Osteoblast (primary cell): ENCODE data around the gene GAPDHS. TPM values are rescaled to one million over a fixed set of nuclear protein-coding genes. Genes with fewer than 3 reads are reported as not detected.

Experiments
- DNase-seq: peaks from one replicate; pipeline ENCODE4 v3.0.0; 2011; ENCODE audit warnings: low spot score, mixed read lengths; ENCODE audit not compliant: insufficient read length; ENCODE audit errors: missing footprints
- H2AFZ ChIP-seq: 2 replicates; pipeline ENCODE4 v1.6.0; 2011; ENCODE audit warnings: mild to moderate bottlenecking, low read length
- H3K27ac ChIP-seq: 2 replicates; pipeline ENCODE4 v1.5.1; 2011; ENCODE audit warnings: mild to moderate bottlenecking, low read depth, low read length, moderate library complexity
- H3K27me3 ChIP-seq: 2 replicates; pipeline ENCODE4 v1.6.0; 2012; ENCODE audit warnings: mild to moderate bottlenecking, control low read depth, inconsistent platforms, low read length, moderate library complexity; ENCODE audit not compliant: insufficient read depth
- H3K36me3 ChIP-seq: 2 replicates; pipeline ENCODE4 v1.5.1; 2011; ENCODE audit warnings: mild to moderate bottlenecking, low read length, control low read depth, moderate library complexity; ENCODE audit not compliant: insufficient read depth
- H3K4me1 ChIP-seq: 2 replicates; pipeline ENCODE4 v1.5.1; 2011; ENCODE audit warnings: mild to moderate bottlenecking, low read length, control low read depth, moderate library complexity; ENCODE audit not compliant: insufficient read depth
- H3K4me2 ChIP-seq: 2 replicates; pipeline ENCODE4 v1.6.0; 2011; ENCODE audit warnings: mild to moderate bottlenecking, low read length; ENCODE audit not compliant: insufficient read depth
- H3K4me3 ChIP-seq: fragments of 200-600 bp; sonication (generic); 3 replicates; pipeline ENCODE4 v1.5.1; 2012; ENCODE audit warnings: mild to moderate bottlenecking, low read length, inconsistent platforms; ENCODE audit not compliant: insufficient read depth
- H3K79me2 ChIP-seq: 2 replicates; pipeline ENCODE4 v1.6.0; 2012; ENCODE audit warnings: mild to moderate bottlenecking, low read length, control low read depth, inconsistent platforms; ENCODE audit not compliant: insufficient read depth
- H3K9me3 ChIP-seq: 2 replicates; pipeline ENCODE4 v1.5.1; 2011; ENCODE audit warnings: low read depth, low read length, control low read depth
- H4K20me1 ChIP-seq: 2 replicates; pipeline ENCODE4 v1.6.0; 2012; ENCODE audit warnings: mild to moderate bottlenecking, low read length, control low read depth; ENCODE audit not compliant: insufficient read depth
- CTCF ChIP-seq: IDR thresholded peaks from 2 replicates; pipeline ENCODE4 v1.5.1; 2011; ENCODE audit warnings: mild to moderate bottlenecking, low read depth, low read length, moderate library complexity; ENCODE audit errors: extremely low read depth
- total RNA-seq: library from RNA; depleted of rRNA; stranded (reverse); fragments of >200 nt; gene quantifications from 2 replicates; pipeline ENCODE4 v1.2.3, GENCODE V29; 2012

Gene GAPDHS
- total RNA-seq, 1 donor: not detected

- H3K79me2 ChIP-seq: no peaks in the 10 kb centered on the region
- H3K27me3 ChIP-seq: peaks cover 10% of the 10 kb centered on the region
- H3K4me1 ChIP-seq: peaks cover 13% of the 10 kb centered on the region
- no peak overlapping the region for H2AFZ ChIP-seq
- no peaks in the 10 kb centered on the region for H3K36me3 ChIP-seq
- H3K27ac ChIP-seq: no peak overlapping the region
- no peak for TF ChIP-seq CTCF
- H3K9me3 ChIP-seq: no peaks in the 10 kb centered on the region
- H3K4me2 ChIP-seq: no peak overlapping the region
- peak; percentile 39 for DNase-seq
- H4K20me1 ChIP-seq: no peaks in the 10 kb centered on the region
- no peak overlapping the region for H3K4me3 ChIP-seq
These were observed 2.0 kb upstream of the GAPDHS start for GRCh38 chr19:35531291-35531690.

GRCh38 chr19:35533822-35534392 is 651 bp downstream of the GAPDHS start:
- Histone ChIP-seq H3K4me2 (peak overlapping the region; percentile 60), H2AFZ (peak overlapping the region; percentile 47)

GRCh38 chr19:35534803-35535480 is 1.7 kb downstream of the GAPDHS start:
- no peak for TF ChIP-seq CTCF
- no peak overlapping the region for H3K27ac ChIP-seq
- H2AFZ ChIP-seq: no peak overlapping the region
- peak; percentile 74 for DNase-seq
- no peak overlapping the region for H3K4me3 ChIP-seq
- H3K4me2 ChIP-seq: no peak overlapping the region
- no peaks in the 10 kb centered on the region for H4K20me1 ChIP-seq
- H3K36me3 ChIP-seq: no peaks in the 10 kb centered on the region
- peaks cover 4% of the 10 kb centered on the region for H3K4me1 ChIP-seq
- no peaks in the 10 kb centered on the region for H3K9me3 ChIP-seq
- no peaks in the 10 kb centered on the region for H3K79me2 ChIP-seq
- peaks cover 10% of the 10 kb centered on the region for H3K27me3 ChIP-seq

More at GRCh38 chr19:35533822-35534392, 651 bp downstream of the GAPDHS start:
- no peaks in the 10 kb centered on the region for H3K36me3 ChIP-seq
- peaks cover 10% of the 10 kb centered on the region for H3K27me3 ChIP-seq
- TF ChIP-seq CTCF: no peak
- H3K4me3 ChIP-seq: peak overlapping the region; percentile 39
- H3K9me3 ChIP-seq: no peaks in the 10 kb centered on the region
- H3K27ac ChIP-seq: no peak overlapping the region
- H3K79me2 ChIP-seq: no peaks in the 10 kb centered on the region
- DNase-seq: peak; percentile 77
- H4K20me1 ChIP-seq: no peaks in the 10 kb centered on the region
- H3K4me1 ChIP-seq: peaks cover 4% of the 10 kb centered on the region

- TF ChIP-seq CTCF: no peak
- Histone ChIP-seq H3K9me3 (no peaks in the 10 kb centered on the region), H2AFZ (no peak overlapping the region), H3K27me3 (peaks cover 2% of the 10 kb centered on the region), H3K4me3 (no peak overlapping the region), H3K4me1 (peaks cover under 1% of the 10 kb centered on the region), H4K20me1 (no peaks in the 10 kb centered on the region), H3K4me2 (no peak overlapping the region), H3K79me2 (peaks cover 8% of the 10 kb centered on the region), H3K27ac (no peak overlapping the region), H3K36me3 (peaks cover 12% of the 10 kb centered on the region)
- DNase-seq: no peak
These were observed 6.1 kb downstream of the GAPDHS start for GRCh38 chr19:35539314-35539713.
